ENCODE measurements around the gene VPS37D. TPM values are rescaled to one million over a fixed set of nuclear protein-coding genes. Genes with fewer than 3 reads are reported as not detected.
A peak's percentile ranks its signal among the peaks of the same experiment; 100 is the strongest.

The VPS37D gene
- total and polyA plus RNA-seq, 8 donors = 0.55 to 2.4 (median 2.2) TPM; not detected in 4

DNA sequence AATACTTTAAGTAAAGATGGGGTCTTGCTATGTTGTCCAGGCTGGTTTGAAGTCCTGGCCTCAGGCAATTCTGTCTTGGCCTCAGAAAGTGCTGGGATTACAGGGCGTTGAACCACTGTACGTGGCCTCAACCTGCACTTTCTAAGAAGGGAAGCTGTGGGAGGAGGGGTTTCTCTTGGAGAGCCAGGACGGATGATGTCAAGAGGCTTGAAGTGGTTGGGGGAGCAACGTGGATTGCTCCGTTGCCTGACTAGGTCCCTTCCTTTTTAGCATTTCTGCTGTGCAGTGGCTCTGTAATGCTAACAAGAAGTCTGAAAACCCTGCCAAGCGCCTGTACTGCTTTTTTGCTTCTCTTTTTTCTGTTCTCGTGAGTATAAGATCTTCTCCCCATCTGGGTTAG, 23.0 kb downstream of the VPS37D start:
- Histone ChIP-seq H3K4me3 (no peak overlapping the region), H3K4me1 (peaks cover 0 to 3% (median 1%) of the 10 kb centered on the region in 4 donors), H3K9me3 (no peaks in the 10 kb centered on the region), H3K27ac (no peak overlapping the region), H3K27me3 (no peaks in the 10 kb centered on the region), H3K36me3 (peaks cover 57 to 97% (median 92%) of the 10 kb centered on the region in 4 donors)
- DNase-seq = no peak
- intact Hi-C loops (cut with DNase I; ENCODE audit: low total_unique reads) = no loop called here
- WGBS, 5 donors = 84 to 92% (median 87%) methylated on average over 7 of the region's 7 CpGs
- no peak for TF ChIP-seq POLR2AphosphoS5 (IDR thresholded peaks at IDR 0.05)
- no peak for TF ChIP-seq POLR2A (IDR thresholded peaks at IDR 0.05)
- TF ChIP-seq EP300 (IDR thresholded peaks at IDR 0.05) = no peak
- TF ChIP-seq, protein P1, sequence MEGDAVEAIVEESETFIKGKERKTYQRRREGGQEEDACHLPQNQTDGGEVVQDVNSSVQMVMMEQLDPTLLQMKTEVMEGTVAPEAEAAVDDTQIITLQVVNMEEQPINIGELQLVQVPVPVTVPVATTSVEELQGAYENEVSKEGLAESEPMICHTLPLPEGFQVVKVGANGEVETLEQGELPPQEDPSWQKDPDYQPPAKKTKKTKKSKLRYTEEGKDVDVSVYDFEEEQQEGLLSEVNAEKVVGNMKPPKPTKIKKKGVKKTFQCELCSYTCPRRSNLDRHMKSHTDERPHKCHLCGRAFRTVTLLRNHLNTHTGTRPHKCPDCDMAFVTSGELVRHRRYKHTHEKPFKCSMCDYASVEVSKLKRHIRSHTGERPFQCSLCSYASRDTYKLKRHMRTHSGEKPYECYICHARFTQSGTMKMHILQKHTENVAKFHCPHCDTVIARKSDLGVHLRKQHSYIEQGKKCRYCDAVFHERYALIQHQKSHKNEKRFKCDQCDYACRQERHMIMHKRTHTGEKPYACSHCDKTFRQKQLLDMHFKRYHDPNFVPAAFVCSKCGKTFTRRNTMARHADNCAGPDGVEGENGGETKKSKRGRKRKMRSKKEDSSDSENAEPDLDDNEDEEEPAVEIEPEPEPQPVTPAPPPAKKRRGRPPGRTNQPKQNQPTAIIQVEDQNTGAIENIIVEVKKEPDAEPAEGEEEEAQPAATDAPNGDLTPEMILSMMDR (IDR thresholded peaks at IDR 0.05) = no peak

DNA sequence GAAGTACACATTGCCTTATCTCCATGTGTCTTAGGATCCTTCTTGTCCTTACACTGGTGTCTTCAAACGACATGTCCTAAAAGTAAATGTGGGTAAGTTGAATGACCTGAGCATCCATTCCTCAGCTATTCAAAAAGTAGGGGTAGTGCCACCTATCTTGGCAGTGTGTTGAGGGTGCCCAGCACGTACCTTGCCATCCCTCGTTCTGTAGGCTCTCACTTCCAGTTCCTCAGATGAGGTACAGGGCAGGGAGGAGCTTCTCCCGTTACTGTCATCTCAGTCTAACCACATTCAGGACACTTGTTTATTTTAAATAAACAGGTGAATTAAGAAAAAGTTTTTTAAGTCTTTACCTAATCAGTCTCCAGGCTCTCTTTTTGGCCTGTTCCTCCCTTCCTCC, 28.7 kb downstream of the VPS37D start:
- Histone ChIP-seq H3K36me3 (peaks cover 55 to 98% (median 94%) of the 10 kb centered on the region in 4 donors), H3K4me3 (no peak overlapping the region)
- intact Hi-C loops (cut with DNase I; ENCODE audit: low total_unique reads) = no loop called here

DNA sequence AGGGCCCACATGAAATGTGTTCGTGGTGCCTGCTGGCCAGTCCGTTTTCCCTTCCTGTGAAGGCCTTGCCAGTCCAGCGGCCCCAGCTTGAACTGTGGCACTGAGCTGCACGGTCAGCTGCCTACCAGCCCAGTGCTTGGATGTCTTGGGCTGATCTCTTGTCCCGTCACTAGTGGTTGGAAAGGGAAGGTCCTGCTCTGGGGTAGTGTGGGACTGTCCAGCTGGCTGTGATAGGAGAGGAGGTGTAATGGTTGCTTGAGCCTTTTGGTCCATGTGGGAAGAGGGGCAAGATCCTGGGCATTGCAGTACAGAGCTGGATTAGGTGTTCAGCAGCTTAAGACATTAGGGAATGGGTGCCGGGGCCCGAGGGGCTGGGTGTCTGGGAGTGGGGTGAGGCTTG, 30.8 kb downstream of the VPS37D start:
- Histone ChIP-seq H3K27me3 (no peaks in the 10 kb centered on the region), H3K27ac (no peak overlapping the region), H3K4me1 (peaks cover 0 to 3% (median 2%) of the 10 kb centered on the region in 4 donors), H3K9me3 (no peaks in the 10 kb centered on the region), H3K36me3 (peaks cover 42 to 97% (median 86%) of the 10 kb centered on the region in 4 donors), H3K4me3 (no peak overlapping the region)
- 84 to 92% (median 89%) methylated on average over 7 of the region's 7 CpGs for WGBS, 5 donors
- no peak for DNase-seq
- no peak for TF ChIP-seq POLR2AphosphoS5 (IDR thresholded peaks at IDR 0.05)
- no peak for TF ChIP-seq POLR2A (IDR thresholded peaks at IDR 0.05)
- no peak for TF ChIP-seq EP300 (IDR thresholded peaks at IDR 0.05)
- intact Hi-C loops (cut with DNase I; ENCODE audit: low total_unique reads) = no loop called here

More for the DNA sequence above, 28.7 kb downstream of the VPS37D start:
- no peaks in the 10 kb centered on the region for H3K27me3 ChIP-seq
- no peaks in the 10 kb centered on the region for H3K9me3 ChIP-seq
- no peak overlapping the region for H3K27ac ChIP-seq
- DNase-seq = no peak
- no peaks in the 10 kb centered on the region for H3K4me1 ChIP-seq
- TF ChIP-seq POLR2A (IDR thresholded peaks at IDR 0.05) (no peak), POLR2AphosphoS5 (IDR thresholded peaks at IDR 0.05) (no peak), EP300 (IDR thresholded peaks at IDR 0.05) (no peak)
- TF ChIP-seq, protein P1 (IDR thresholded peaks at IDR 0.05) = no peak
- 78 to 92% (median 90%) methylated on average over 4 of the region's 4 CpGs for WGBS, 5 donors

DNA sequence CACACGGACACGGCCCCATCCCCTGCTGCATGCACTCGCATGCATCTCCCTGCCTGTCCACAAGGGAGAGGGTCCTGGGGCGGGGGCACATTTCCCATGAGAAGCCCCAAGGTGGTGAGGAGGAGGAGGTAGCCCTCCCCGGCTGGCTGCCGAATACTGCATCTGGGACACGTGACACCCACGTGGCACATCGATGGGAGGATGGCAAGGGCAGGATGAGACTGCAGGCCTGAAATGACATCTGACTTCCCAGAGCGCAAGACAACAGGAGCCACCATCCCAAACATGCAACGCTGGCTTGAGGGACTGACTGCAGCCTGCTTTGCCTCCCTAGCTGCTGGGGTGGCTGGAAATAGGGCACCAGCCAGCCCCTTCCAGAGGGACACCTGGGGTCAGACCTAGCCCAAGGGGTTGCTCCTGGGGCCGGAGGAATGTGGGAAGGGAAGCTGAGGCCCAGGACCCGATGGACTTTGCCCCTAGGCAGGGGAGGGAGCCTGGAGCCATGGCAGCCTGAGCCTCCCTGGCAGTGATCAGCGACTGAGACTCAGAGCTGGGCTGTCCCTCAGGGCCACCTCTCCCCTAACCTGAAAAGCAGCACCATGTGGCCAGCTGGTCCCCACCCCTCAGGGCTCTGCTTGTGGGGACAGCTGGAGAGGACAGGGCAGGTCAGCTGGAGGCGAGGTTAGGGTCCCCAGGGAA, 31.9 kb downstream of the VPS37D start:
- peak in 1 of 2 donors; percentile 33 for DNase-seq
- peaks cover 0 to 14% (median 13%) of the 10 kb centered on the region in 4 donors for H3K4me1 ChIP-seq
- 66 to 75% (median 71%) methylated on average over 4 to 15 of the region's 15 CpGs for WGBS, 5 donors
- no peaks in the 10 kb centered on the region for H3K27me3 ChIP-seq
- no peak overlapping the region for H3K27ac ChIP-seq
- intact Hi-C loops (cut with DNase I; ENCODE audit: low total_unique reads) = no loop called here
- no peaks in the 10 kb centered on the region for H3K9me3 ChIP-seq
- no peak overlapping the region for H3K4me3 ChIP-seq
- TF ChIP-seq POLR2AphosphoS5 (IDR thresholded peaks at IDR 0.05) (no peak), EP300 (IDR thresholded peaks at IDR 0.05) (no peak), POLR2A (IDR thresholded peaks at IDR 0.05) (no peak)
- TF ChIP-seq, protein P1 (IDR thresholded peaks at IDR 0.05) = no peak
- peaks cover 31 to 86% (median 75%) of the 10 kb centered on the region in 4 donors for H3K36me3 ChIP-seq

DNA sequence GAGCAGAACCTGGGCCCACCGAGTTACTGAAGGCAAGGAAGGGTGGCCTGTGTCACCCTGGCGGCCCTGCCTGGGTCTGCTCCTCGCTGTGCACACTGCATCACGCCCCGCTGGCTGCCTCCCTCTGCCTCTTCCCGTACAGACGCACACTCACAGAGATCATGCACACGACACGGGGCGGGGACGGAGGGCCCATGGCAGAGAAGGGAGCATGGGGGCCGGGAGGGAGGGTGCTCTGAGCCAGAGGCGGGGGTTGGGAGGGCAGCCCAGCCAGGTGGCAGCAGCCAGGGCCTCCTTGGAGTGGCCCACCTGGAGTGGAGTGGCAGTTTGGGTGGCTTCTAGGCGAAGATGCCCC, 32.4 kb downstream of the VPS37D start:
- DNase-seq = peak in 1 of 2 donors; percentile 30
- peaks cover 26 to 81% (median 69%) of the 10 kb centered on the region in 4 donors for H3K36me3 ChIP-seq
- TF ChIP-seq EP300 (IDR thresholded peaks at IDR 0.05) (no peak), POLR2A (IDR thresholded peaks at IDR 0.05) (no peak), POLR2AphosphoS5 (IDR thresholded peaks at IDR 0.05) (no peak)
- TF ChIP-seq, protein P1 (IDR thresholded peaks at IDR 0.05) = no peak
- H3K4me3 ChIP-seq = no peak overlapping the region
- H3K4me1 ChIP-seq = peaks cover 0 to 20% (median 18%) of the 10 kb centered on the region in 4 donors
- no peaks in the 10 kb centered on the region for H3K27me3 ChIP-seq
- WGBS, 5 donors = 78 to 92% (median 82%) methylated on average over 7 to 14 of the region's 14 CpGs
- no peaks in the 10 kb centered on the region for H3K9me3 ChIP-seq
- intact Hi-C loops (cut with DNase I; ENCODE audit: low total_unique reads) = no loop called here
- no peak overlapping the region for H3K27ac ChIP-seq

Measured in stomach (tissue), 9 donors.